MM.1S (cell line): ENCODE measurements around the gene ZHX3.

Source experiments
- DNase-seq: peaks from one replicate; pipeline ENCODE4 v3.0.0-alpha.2; 2015
- H2AFZ ChIP-seq: fragments of 300-600 bp; sonication (generic); 2 replicates; pipeline ENCODE4 v1.6.0; 2016; ENCODE audit warnings: antibody characterized with exemption, low read length
- H3F3A ChIP-seq: fragments of 300-600 bp; sonication (generic); 2 replicates; pipeline ENCODE4 v1.6.1; 2016; ENCODE audit warnings: mild to moderate bottlenecking, antibody characterized with exemption, low read length, moderate library complexity, mixed read lengths; ENCODE audit not compliant: insufficient read depth
- H3K27ac ChIP-seq: fragments of 300-600 bp; sonication (generic); 2 replicates; pipeline ENCODE4 v1.5.1; 2016; ENCODE audit warnings: mild to moderate bottlenecking, low read length
- H3K27me3 ChIP-seq: fragments of 300-600 bp; sonication (generic); replicated peaks from 2 replicates; pipeline ENCODE4 v1.6.0; 2016; ENCODE audit warnings: low read length; ENCODE audit not compliant: insufficient read depth
- H3K36me3 ChIP-seq: fragments of 300-600 bp; sonication (generic); replicated peaks from 2 replicates; pipeline ENCODE4 v1.6.1; 2016; ENCODE audit warnings: mild to moderate bottlenecking, low read length, mixed read lengths; ENCODE audit not compliant: insufficient read depth
- H3K4me1 ChIP-seq: fragments of 300-600 bp; sonication (generic); 2 replicates; pipeline ENCODE4 v1.6.1; 2016; ENCODE audit warnings: low read length, mixed read lengths
- H3K4me2 ChIP-seq: fragments of 300-600 bp; sonication (generic); 2 replicates; pipeline ENCODE4 v1.6.0; 2016; ENCODE audit warnings: low read depth, low read length
- H3K4me3 ChIP-seq: fragments of 300-600 bp; sonication (generic); 2 replicates; pipeline ENCODE4 v1.5.1; 2016; ENCODE audit warnings: low read length, mixed read lengths
- H3K79me2 ChIP-seq: fragments of 300-600 bp; sonication (generic); 2 replicates; pipeline ENCODE4 v1.6.1; 2016; ENCODE audit warnings: mixed run types, low read length, mixed read lengths
- H3K9ac ChIP-seq: fragments of 300-600 bp; sonication (generic); 2 replicates; pipeline ENCODE4 v1.6.1; 2016; ENCODE audit warnings: low read length, mixed read lengths
- H3K9me2 ChIP-seq: fragments of 300-600 bp; sonication (generic); replicated peaks from 2 replicates; pipeline ENCODE4 v1.6.1; 2016; ENCODE audit warnings: mild to moderate bottlenecking, low read length, mixed read lengths; ENCODE audit not compliant: insufficient read depth
- H3K9me3 ChIP-seq: fragments of 300-600 bp; sonication (generic); replicated peaks from 2 replicates; pipeline ENCODE4 v1.6.1; 2016; ENCODE audit warnings: mild to moderate bottlenecking, low read length, mixed read lengths; ENCODE audit not compliant: insufficient read depth
- H4K20me1 ChIP-seq: fragments of 300-600 bp; sonication (generic); 2 replicates; pipeline ENCODE4 v1.6.1; 2016; ENCODE audit warnings: mild to moderate bottlenecking, low read length, moderate library complexity, mixed read lengths; ENCODE audit not compliant: insufficient read depth
- EZH2 ChIP-seq: fragments of 300-600 bp; sonication (generic); optimal IDR thresholded peaks from 2 replicates; pipeline ENCODE3; 2017; ENCODE audit warnings: low read depth, mild to moderate bottlenecking, antibody characterized with exemption, low read length, mixed read lengths
- EZH2phosphoT487 ChIP-seq: fragments of 300-600 bp; sonication (generic); IDR thresholded peaks from 2 replicates; pipeline ENCODE4 v1.6.1; 2018; ENCODE audit warnings: antibody characterized with exemption, low read length
- TF ChIP-seq, protein P1 (sequence below): fragments of 300-600 bp; sonication (generic); IDR thresholded peaks from 2 replicates; pipeline ENCODE4 v1.5.1; 2016; ENCODE audit warnings: antibody characterized with exemption, low read length, mixed read lengths

Gene ZHX3

DNA sequence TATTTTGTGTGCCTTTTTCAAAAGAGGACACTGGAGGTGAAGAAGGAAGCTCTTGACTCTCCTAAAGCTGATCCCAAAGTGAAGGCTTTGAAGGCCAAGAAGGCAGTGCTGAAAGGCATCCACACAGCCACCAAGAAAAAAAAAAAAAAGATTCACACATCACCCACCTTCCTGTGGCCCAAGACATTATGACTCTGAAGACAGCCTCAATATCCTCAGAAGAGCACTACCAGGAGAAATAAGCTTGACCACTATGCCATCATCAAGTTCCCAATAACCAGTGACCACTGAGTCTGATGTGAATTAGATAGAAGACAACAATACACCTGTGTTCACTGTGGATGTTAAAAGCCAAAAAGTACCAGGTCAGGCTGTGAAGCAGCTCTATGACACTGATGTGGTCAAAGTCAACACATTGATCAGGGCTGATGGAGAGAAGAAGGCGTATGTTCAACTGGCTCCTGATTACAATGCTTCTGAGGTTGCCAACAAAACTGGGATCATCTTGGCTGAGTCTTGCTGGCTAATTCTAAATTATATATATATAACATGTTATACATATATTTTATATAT lies 120.8 kb downstream of the ZHX3 start:
- Histone ChIP-seq H3K27ac (no peak overlapping the region), H3K9me2 (no peaks in the 10 kb centered on the region), H3K9me3 (no peaks in the 10 kb centered on the region; the same call in 1 of the 2 replicates), H3K27me3 (no peaks in the 10 kb centered on the region), H3K4me1 (peaks cover 26% of the 10 kb centered on the region), H4K20me1 (no peaks in the 10 kb centered on the region), H3K9ac (no peak overlapping the region), H3F3A (peaks cover 9% of the 10 kb centered on the region; the same call in 1 of the 2 replicates), H3K4me2 (no peak overlapping the region), H2AFZ (no peak overlapping the region), H3K4me3 (no peak overlapping the region), H3K79me2 (peaks cover 3% of the 10 kb centered on the region; the same call in 1 of the 2 replicates), H3K36me3 (no peaks in the 10 kb centered on the region)
- no peak for TF ChIP-seq EZH2
- TF ChIP-seq, protein P1, sequence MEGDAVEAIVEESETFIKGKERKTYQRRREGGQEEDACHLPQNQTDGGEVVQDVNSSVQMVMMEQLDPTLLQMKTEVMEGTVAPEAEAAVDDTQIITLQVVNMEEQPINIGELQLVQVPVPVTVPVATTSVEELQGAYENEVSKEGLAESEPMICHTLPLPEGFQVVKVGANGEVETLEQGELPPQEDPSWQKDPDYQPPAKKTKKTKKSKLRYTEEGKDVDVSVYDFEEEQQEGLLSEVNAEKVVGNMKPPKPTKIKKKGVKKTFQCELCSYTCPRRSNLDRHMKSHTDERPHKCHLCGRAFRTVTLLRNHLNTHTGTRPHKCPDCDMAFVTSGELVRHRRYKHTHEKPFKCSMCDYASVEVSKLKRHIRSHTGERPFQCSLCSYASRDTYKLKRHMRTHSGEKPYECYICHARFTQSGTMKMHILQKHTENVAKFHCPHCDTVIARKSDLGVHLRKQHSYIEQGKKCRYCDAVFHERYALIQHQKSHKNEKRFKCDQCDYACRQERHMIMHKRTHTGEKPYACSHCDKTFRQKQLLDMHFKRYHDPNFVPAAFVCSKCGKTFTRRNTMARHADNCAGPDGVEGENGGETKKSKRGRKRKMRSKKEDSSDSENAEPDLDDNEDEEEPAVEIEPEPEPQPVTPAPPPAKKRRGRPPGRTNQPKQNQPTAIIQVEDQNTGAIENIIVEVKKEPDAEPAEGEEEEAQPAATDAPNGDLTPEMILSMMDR: no peak
- no peak for TF ChIP-seq EZH2phosphoT487
- no peak for DNase-seq

DNA sequence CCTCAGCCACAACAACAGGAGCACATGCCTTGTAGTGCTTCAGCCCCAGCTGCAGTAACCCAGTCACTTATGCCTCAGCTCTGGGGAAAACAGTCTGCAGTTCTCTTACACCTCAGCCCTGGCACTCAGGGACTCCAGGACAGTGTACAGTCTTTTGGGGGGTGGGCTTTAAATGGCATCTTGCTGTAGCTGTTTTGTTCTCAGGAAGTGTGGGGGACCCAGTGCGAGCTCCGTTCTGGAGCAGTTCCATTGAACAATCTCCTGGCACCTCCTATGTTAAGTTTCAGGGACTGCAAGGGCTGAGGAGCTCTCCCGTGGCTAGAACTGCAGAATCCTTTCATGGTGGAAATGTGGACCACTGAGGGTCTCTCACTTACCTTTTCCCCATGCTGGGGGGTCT lies 125.0 kb downstream of the ZHX3 start:
- Histone ChIP-seq H3K79me2 (peaks cover 3% of the 10 kb centered on the region; the same call in 1 of the 2 replicates), H3K4me1 (peaks cover 13% of the 10 kb centered on the region), H3K4me3 (no peak overlapping the region), H2AFZ (no peak overlapping the region), H3K4me2 (no peak overlapping the region), H3K9me3 (no peaks in the 10 kb centered on the region), H3K36me3 (no peaks in the 10 kb centered on the region), H3F3A (peaks cover 4% of the 10 kb centered on the region; the same call in 1 of the 2 replicates), H3K27ac (no peak overlapping the region), H3K9me2 (no peaks in the 10 kb centered on the region), H4K20me1 (no peaks in the 10 kb centered on the region), H3K9ac (no peak overlapping the region), H3K27me3 (no peaks in the 10 kb centered on the region)
- DNase-seq: no peak
- TF ChIP-seq EZH2phosphoT487 (no peak), EZH2 (no peak)
- TF ChIP-seq, protein P1: no peak

DNA sequence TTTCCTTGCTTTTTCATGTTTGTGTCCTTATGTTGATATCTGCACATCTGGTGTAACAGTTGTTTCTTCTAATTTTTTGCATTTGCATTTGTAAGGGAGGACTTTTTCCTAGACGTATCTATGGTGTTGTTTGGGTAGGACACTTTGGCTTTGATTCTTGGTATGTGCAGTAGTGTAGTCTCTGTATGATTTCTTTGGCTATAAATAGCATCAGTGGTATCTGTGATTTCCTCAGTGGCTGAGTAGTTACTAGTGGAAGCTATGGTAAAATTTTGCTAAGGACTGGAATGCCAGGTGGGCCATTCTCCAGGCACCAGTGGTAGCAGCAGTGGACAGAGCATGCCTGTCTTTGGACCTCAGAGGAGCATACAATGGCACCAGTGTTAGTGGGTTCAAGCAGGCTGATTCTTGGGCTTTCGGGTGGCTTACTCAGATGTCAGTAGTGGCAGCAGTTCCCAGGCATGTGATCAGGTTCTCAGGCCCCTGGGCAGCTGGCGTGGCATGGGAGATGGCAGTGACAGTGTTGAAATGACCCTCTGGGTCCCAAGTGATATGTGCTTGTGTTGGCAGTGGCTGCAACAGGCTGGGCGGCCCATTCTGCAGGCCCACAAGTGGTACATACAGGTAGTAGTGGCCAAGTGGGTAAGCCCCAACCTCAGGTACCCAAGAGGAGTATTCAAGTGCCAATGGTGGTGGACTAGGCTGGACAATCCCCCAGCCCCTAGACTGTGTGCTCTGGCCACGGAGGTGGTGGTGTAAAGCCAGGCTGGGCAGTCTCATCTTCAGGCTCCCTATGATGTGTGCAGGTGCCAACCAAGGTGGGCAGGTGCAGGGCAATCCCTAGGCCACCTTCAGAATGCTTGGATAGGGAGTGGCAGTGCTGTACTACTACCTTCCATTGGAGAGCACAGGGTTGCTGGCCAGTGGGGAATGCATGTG lies 125.7 kb downstream of the ZHX3 start:
- Histone ChIP-seq H3K4me3 (no peak overlapping the region), H4K20me1 (no peaks in the 10 kb centered on the region), H3K27ac (no peak overlapping the region), H3K4me2 (no peak overlapping the region), H3K9me3 (no peaks in the 10 kb centered on the region), H3K27me3 (no peaks in the 10 kb centered on the region), H3F3A (peaks cover 4% of the 10 kb centered on the region; the same call in 1 of the 2 replicates), H3K9me2 (no peaks in the 10 kb centered on the region), H3K4me1 (peaks cover 13% of the 10 kb centered on the region), H3K79me2 (peaks cover 3% of the 10 kb centered on the region; the same call in 1 of the 2 replicates), H2AFZ (no peak overlapping the region), H3K9ac (no peak overlapping the region), H3K36me3 (no peaks in the 10 kb centered on the region)
- TF ChIP-seq, protein P1: no peak
- no peak for TF ChIP-seq EZH2phosphoT487
- TF ChIP-seq EZH2: no peak
- DNase-seq: no peak
